Left colon (tissue), 2 donors: Measurements from ENCODE around the gene EPHA10. TPM values are rescaled to one million over a fixed set of nuclear protein-coding genes. Genes with fewer than 3 reads are reported as not detected.

Source experiments
- total RNA-seq, 2 donors: library from RNA; stranded (reverse); fragmentation: NEBNext Ultra II Directional; extraction: Animal tissue kit (Norgen Biotek cat#: 25700); gene quantifications; one replicate each; pipeline ENCODE4 v1.2.1, GENCODE V29; 2021
- donor health status: DM: no; HTN: no; CAD: no.
- donor health status: DM: yes; HTN: yes; CAD: no.

Gene EPHA10
- total RNA-seq, 2 donors from 2014 or later = 49.2 to 62.5 TPM

Other genes starting within 250 kb of the EPHA10 start
- 10 to 100 TPM; 15.1 to 15.9 TPM for gene SNIP1, start 210.8 kb downstream of the EPHA10 start, total RNA-seq
- 1 to 10 TPM; 3.7 to 4.5 TPM for gene DNALI1, start 208.2 kb downstream of the EPHA10 start, total RNA-seq
- gene GNL2, start 169.2 kb downstream of the EPHA10 start, total RNA-seq = 10 to 100 TPM; 29.9 to 35.1 TPM
- gene RSPO1, start 130.2 kb downstream of the EPHA10 start, total RNA-seq = under 1 TPM; 0.52 to 0.78 TPM
- 10 to 100 TPM in 1 of 2 donors, 1 to 10 TPM in 1; 7.9 to 10.2 TPM for gene CDCA8, start 72.6 kb downstream of the EPHA10 start, total RNA-seq
- gene MANEAL, start 28.7 kb upstream of the EPHA10 start, total RNA-seq = 1 to 10 TPM; 7.0 to 7.6 TPM
- gene C1orf122, start 42.7 kb upstream of the EPHA10 start, total RNA-seq = 10 to 100 TPM; 36.7 to 43.7 TPM
- 10 to 100 TPM; 12.3 to 15.1 TPM for gene YRDC, start 43.1 kb upstream of the EPHA10 start, total RNA-seq
- gene MTF1, start 94.5 kb upstream of the EPHA10 start, total RNA-seq = 10 to 100 TPM; 28.0 to 37.9 TPM
- 10 to 100 TPM; 21.6 to 25.2 TPM for gene INPP5B, start 181.9 kb upstream of the EPHA10 start, total RNA-seq
- 10 to 100 TPM; 27.5 to 34.8 TPM for gene SF3A3, start 224.9 kb upstream of the EPHA10 start, total RNA-seq
- gene FHL3, start 240.4 kb upstream of the EPHA10 start, total RNA-seq = 1 to 10 TPM; 2.5 to 6.8 TPM
- gene UTP11, start 247.6 kb upstream of the EPHA10 start, total RNA-seq = 10 to 100 TPM; 16.4 to 17.3 TPM